HG02571 (cell line): ENCODE results near the gene SLC25A21.
"Not testable (repeated sequence)": the region's sequence is repeated elsewhere in the genome, so short reads cannot be mapped to it uniquely, and the experiment has no call there.

Source experiments
- ATAC-seq: cut with Tn5 transposase; IDR thresholded peaks from one replicate; pipeline ENCODE4 v1.9.1; 2021; ENCODE audit warnings: mild to moderate bottlenecking, moderate library complexity; ENCODE audit not compliant: unreplicated experiment

SLC25A21 gene

GRCh38 chr14:36996857-36997590 is 175.4 kb downstream of the SLC25A21 start:
- no peak for ATAC-seq

GRCh38 chr14:36996133-36996856 is 176.1 kb downstream of the SLC25A21 start:
- ATAC-seq, result no peak

DNA sequence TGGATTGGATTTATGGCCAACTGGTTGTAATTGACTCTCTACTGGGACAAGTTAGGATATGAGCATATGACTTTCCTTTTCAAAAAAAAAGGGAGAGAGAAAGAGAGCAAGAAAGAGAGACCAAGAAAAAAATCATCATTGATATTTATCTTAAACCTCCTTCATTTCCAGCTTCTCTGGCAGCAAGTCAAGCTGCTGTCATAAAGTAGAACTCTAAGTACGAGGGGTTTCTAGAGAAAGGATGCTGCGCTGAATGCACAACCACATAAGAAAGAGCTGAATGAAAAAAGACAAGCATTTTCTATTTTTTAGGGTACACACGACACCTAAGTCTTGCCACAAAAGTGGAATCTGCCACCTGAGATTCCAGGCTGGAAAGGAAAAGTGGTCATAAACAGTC is 182.6 kb downstream of the SLC25A21 start:
- ATAC-seq, result no peak

DNA sequence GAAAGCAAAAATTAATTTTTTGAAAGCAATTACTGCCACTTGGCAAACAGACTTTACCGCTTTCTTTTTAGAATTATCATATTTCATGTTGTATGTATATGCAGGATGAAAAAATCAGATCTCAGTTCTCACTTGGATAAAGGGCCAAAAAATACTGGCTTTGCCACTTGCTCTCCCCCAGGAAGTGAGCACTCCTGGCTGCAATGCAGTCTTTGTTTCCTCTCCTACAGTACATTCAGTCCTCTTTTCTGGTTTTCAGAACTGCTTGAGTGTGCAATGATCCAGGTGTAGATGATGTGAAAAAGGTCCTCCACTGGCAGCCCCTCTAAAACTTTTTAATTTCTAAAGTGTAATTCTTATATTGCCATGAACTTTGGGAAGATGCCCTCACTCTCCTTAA is 183.4 kb downstream of the SLC25A21 start:
- no peak for ATAC-seq

DNA sequence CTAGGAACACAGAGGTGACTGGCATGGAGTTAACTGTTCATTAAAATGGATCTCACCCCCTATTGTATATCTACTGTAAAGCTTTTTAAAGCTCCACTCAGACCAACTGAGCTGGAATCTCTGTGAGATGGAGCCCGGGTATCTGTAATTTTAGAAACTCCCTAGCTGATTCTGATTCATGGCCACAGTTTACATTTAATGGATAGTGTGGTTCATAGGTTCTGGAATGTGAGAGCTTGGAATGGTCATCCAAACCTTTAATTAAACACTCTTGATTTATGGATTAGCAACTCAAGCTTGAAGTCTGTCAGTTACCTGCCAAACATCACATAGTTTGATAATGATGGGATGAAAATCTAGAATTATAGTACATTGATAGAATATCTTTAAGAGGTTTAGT is 183.8 kb downstream of the SLC25A21 start:
- ATAC-seq, result no peak

DNA sequence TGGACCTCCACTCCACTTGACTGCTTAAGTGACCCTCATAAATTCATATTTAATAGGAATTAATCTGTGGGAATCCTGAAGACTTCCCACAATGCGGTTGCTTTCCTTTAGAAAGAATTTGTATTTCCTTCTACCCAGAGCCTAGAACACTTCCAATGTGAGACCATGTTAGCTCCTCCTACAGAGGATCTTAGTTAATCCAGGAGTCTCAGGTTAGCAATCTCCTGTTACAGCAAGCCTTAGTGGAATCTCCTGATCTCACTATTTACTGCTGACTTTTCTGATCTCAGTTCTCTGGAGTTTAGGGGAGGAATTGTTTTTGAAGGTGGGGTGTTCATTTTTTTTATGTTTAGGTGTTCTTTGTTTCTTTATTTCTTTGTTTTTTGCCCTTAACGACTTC is 186.0 kb downstream of the SLC25A21 start:
- ATAC-seq, result no peak

GRCh38 chr14:36981832-36982529 is 190.4 kb downstream of the SLC25A21 start:
- no peak for ATAC-seq

DNA sequence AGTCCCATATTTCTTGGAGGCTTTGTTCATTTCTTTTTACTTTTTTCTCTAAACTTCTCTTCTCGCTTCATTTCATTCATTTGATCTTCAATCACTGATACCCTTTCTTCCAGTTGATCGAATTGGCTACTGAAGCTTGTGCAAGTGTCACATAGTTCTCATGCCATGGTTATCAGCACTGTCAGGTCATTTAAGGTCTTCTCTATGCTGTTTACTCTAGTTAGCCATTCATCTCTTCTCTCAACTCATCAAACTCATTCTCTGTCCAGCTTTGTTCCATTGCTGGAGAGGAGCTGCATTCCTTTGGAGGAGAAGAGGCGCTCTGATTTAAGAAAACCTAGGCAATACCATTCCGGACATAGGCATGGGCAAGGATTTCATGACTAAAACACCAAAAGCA is 192.0 kb downstream of the SLC25A21 start:
- ATAC-seq, result not testable (repeated sequence)

DNA sequence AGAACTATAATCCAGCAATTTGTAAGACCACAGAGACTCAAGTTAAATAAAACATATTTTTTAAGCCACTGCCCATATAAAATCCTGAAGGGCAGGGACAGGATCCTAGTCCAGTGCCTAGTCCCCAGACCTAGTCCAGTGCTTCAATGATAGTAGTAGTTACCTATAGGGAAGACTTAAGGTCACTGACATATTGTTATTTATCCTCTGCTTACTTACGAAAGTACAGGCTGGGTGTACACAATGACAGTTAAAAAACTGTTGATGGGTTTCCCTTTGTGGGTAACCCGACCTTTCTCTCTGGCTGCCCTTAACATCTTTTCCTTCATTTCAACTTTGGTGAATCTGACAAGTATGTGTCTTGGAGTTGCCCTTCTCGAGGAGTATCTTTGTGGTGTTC is 192.5 kb downstream of the SLC25A21 start:
- ATAC-seq, result no peak

DNA sequence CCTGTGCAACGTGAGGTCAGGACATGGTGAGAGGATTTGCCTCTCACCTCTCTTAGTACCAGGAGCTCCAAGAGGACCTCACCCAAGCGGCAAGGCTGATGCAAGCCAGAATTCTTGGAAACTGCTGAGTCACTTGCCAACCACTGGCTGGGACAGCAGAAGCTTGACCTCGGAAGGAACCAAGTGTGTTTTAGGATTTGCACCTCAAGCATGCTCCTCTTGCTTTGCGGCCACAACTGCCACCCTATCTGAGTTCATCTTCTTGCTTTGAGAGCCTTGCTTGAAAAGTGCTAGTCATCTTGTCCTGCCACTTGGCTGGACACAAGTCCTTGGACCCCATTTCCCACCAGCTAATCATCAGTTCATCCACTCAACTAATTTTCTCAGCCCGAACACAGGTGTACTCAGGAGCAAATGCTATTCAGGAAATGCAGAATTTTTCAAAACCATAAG is 195.8 kb downstream of the SLC25A21 start:
- no peak for ATAC-seq

- ATAC-seq, result no peak
These were observed 196.6 kb downstream of the SLC25A21 start for GRCh38 chr14:36975834-36976233.

DNA sequence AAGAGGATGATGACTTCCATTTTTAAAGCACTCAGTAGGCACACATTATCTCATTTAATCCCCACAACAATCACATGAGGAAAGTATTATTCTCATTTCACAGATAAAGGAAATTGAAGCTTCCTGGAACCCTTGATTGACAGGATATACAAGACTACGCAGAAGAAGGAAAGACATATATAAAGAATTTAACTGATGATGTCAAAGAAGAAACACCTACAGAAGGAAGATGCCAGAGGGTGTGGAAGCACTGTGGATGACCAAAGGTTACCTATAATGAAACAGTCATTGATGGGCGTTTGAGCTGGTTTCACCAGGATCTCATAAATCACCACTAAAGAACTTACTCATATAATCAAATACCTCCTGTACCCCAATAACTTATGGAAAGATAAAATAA is 197.4 kb downstream of the SLC25A21 start:
- ATAC-seq, result no peak

- ATAC-seq, result no peak
These were observed 198.5 kb downstream of the SLC25A21 start for GRCh38 chr14:36973806-36974442.

GRCh38 chr14:36971263-36971855 is 201.0 kb downstream of the SLC25A21 start:
- ATAC-seq, result no peak

GRCh38 chr14:36967892-36968555 is 204.4 kb downstream of the SLC25A21 start:
- no peak for ATAC-seq

- ATAC-seq, result no peak
These were observed 216.4 kb downstream of the SLC25A21 start for GRCh38 chr14:36955967-36956366.

DNA sequence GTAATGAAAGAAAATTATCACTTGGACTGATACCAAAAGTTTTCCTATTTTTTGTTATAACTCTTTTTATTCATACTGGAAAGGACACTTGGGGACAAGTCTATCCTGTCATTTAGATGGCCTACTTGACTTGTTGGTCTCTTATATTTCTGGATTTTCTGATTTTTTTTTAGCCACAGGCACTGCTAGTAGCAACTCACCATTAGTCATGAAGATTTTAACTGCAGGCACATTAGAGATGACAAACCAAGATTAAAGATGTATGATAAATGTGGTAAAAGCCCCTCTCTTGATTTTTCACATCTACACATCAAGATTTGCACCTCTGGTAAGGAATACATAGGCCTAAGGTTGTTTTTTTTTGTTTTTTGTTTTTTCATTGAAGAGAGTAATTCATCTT is 217.0 kb downstream of the SLC25A21 start:
- ATAC-seq, result no peak

DNA sequence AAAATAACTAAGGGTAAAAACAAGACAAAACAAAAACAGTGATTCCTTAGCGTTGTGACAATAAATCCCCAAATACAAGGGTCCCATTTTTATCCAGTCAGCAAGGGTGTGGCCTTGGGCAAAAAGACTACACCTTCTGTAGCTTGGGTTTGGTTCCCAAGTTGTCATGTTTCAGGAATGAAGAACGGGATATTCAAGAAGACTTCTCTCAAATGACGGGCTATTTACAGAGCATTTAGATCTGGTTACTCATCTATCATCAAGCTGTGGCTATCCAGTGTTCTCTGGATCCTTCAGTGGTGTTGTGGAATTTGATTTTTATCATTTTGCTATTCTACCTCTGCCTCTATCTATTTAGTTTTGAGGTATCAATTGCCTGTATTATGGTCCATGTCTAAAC is 219.7 kb downstream of the SLC25A21 start:
- no peak for ATAC-seq

GRCh38 chr14:36951380-36951911 is 221.0 kb downstream of the SLC25A21 start:
- ATAC-seq, result no peak

DNA sequence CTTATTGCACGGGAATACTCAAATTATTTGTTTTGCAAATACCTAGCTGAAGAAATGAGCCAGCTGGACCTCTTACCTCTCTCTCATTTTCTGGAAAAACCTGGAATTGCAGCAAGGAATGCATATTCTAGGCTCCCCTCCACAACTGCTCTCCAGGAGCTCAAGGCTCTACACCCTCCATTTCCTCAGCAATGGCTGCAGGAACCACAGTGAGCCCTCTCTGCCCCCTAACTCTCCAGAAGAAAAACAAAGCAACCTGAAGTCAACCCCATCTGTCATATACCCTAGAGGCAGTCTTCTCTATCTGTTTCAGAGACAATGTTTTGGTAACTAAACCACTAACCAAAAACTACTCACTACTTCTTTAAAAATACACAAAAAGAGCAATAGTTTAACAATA is 221.6 kb downstream of the SLC25A21 start:
- no peak for ATAC-seq
